Activated CD8-positive, alpha-beta T cell treated with anti-CD3 and anti-CD28 coated beads, Interleukin-2, amount 10 ng/mL, durations not matched to agents 7 days and 5 days (primary cell): ENCODE measurements around the gene OTUD5. TPM values are rescaled to one million over a fixed set of nuclear protein-coding genes. Genes with fewer than 3 reads are reported as not detected.
A peak's percentile ranks its signal among the peaks of the same experiment; 100 is the strongest.

ENCODE experiments used
- ATAC-seq: fragments of 150-1000 bp; cut with Tn5 transposase; one replicate; pipeline ENCODE4 v1.10.0; 2021; ENCODE audit warnings: moderate library complexity
- CTCF ChIA-PET: fragments of 350-600 bp; sonication (Branson Sonifier 250); formaldehyde crosslinking; loops from one replicate; lab custom pipeline; 2021; ENCODE audit warnings: antibody characterized with exemption; lab: Charles Lee
- POLR2A ChIA-PET: fragments of 350-600 bp; sonication (Branson Sonifier 250); formaldehyde crosslinking; loops from one replicate; lab custom pipeline; 2021; ENCODE audit warnings: antibody characterized with exemption; lab: Charles Lee
- DNase-seq: peaks from one replicate; pipeline ENCODE4 v3.0.0-alpha.2; 2020
- H3K27ac Mint-ChIP-seq: one replicate; pipeline ENCODE4 v1.8.0; 2021; ENCODE audit warnings: mild to moderate bottlenecking, mixed read lengths
- H3K27me3 Mint-ChIP-seq: one replicate; pipeline ENCODE4 v1.8.0; 2021; ENCODE audit warnings: low read depth, mixed read lengths
- H3K36me3 Mint-ChIP-seq: one replicate; pipeline ENCODE4 v1.8.0; 2021; ENCODE audit warnings: low read depth, mixed read lengths
- H3K4me1 Mint-ChIP-seq: one replicate; pipeline ENCODE4 v1.8.0; 2021; ENCODE audit warnings: low read depth, mixed read lengths
- H3K4me3 Mint-ChIP-seq: one replicate; pipeline ENCODE4 v1.8.0; 2021; ENCODE audit warnings: mild to moderate bottlenecking, mixed read lengths
- H3K9me3 Mint-ChIP-seq: one replicate; pipeline ENCODE4 v1.8.0; 2022; ENCODE audit warnings: mixed read lengths; ENCODE audit not compliant: insufficient read depth
- total RNA-seq, 2 experiments: library from RNA; stranded (reverse); gene quantifications; one replicate each; pipeline ENCODE4 v1.2.3, GENCODE V29; 2021

The OTUD5 gene
- total RNA-seq, 2 experiments from 2014 or later: 40.0 to 41.7 TPM

GRCh38 chrX:48909703-48910294, 47.6 kb downstream of the OTUD5 start:
- Mint-ChIP-seq H3K9me3 (no peaks in the 10 kb centered on the region), H3K4me3 (no peak overlapping the region), H3K27me3 (no peaks in the 10 kb centered on the region), H3K4me1 (peaks cover 36% of the 10 kb centered on the region), H3K36me3 (peaks cover 24% of the 10 kb centered on the region), H3K27ac (no peak overlapping the region)
- ATAC-seq (no peak), DNase-seq (no peak)
- CTCF ChIA-PET: interaction anchor here (1.9 kb wide), 1 partner anchor 261 kb away, joined by 6 read pairs; no protein-coding TSS in a partner anchor
- POLR2A ChIA-PET: interaction anchor here (1.1 kb wide), 1 partner anchor 48 kb away, joined by 4 read pairs; no protein-coding TSS in a partner anchor

DNA sequence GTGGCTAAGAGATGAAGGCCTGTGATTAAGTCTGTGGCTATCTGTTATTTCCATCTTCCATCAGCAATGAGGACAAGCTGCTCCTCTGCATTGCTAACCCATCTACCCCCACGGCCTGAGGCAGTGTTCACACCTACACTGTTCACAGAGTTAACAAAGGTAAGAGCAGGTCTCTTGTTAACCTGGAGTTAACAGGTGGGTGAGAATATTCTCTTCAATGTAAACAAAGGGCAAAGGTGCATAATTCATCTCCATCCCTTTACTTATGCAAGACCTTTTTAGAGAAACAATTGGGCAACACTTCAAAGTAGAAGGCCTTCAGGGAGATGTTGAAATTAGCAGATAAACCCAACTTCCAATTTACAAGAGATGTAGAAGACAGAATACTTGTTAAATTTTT, 48.8 kb downstream of the OTUD5 start:
- peaks cover 24% of the 10 kb centered on the region for H3K4me1 Mint-ChIP-seq
- ChIA-PET POLR2A (no interaction called here), CTCF (no interaction called here)
- no peak overlapping the region for H3K27ac Mint-ChIP-seq
- no peak overlapping the region for H3K4me3 Mint-ChIP-seq
- DNase-seq: no peak
- ATAC-seq: no peak
- no peaks in the 10 kb centered on the region for H3K9me3 Mint-ChIP-seq
- H3K36me3 Mint-ChIP-seq: peaks cover 17% of the 10 kb centered on the region
- H3K27me3 Mint-ChIP-seq: no peaks in the 10 kb centered on the region

GRCh38 chrX:48905090-48905790, 52.2 kb downstream of the OTUD5 start:
- ATAC-seq (no peak), DNase-seq (no peak)
- Mint-ChIP-seq H3K27me3 (no peaks in the 10 kb centered on the region), H3K4me3 (no peak overlapping the region), H3K27ac (no peak overlapping the region), H3K4me1 (peaks cover 2% of the 10 kb centered on the region), H3K36me3 (peaks cover 23% of the 10 kb centered on the region), H3K9me3 (no peaks in the 10 kb centered on the region)
- ChIA-PET CTCF (no interaction called here), POLR2A (no interaction called here)

GRCh38 chrX:48904626-48905025, 52.8 kb downstream of the OTUD5 start:
- no peaks in the 10 kb centered on the region for H3K27me3 Mint-ChIP-seq
- ATAC-seq (no peak), DNase-seq (no peak)
- ChIA-PET CTCF (interaction anchor here (1.0 kb wide), 1 partner anchor 13 kb away, joined by 4 read pairs; no protein-coding TSS in a partner anchor), POLR2A (no interaction called here)
- H3K4me3 Mint-ChIP-seq: no peak overlapping the region
- H3K27ac Mint-ChIP-seq: no peak overlapping the region
- H3K36me3 Mint-ChIP-seq: peaks cover 25% of the 10 kb centered on the region
- H3K4me1 Mint-ChIP-seq: peaks cover 2% of the 10 kb centered on the region
- no peaks in the 10 kb centered on the region for H3K9me3 Mint-ChIP-seq

DNA sequence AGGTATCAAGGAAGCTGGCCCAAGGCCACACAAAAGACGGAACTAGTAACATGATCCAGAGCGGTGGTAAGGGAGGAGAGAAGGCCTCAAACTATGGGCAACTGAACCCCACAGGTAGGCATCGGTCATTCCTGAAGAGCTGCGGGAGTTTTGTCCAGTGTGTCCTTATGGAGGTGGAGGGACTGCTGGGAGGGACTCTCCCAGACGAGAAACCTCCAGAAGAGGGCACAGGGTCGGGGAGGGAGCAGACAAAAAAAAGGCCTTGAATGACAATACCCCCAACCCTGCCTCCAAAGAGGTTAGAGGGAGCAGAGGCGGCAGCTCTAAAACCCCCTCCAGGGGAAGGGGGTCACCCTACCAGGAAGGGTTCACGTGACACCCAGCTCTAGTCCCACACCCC, 53.2 kb downstream of the OTUD5 start:
- ATAC-seq (no peak), DNase-seq (no peak)
- CTCF ChIA-PET: interaction anchor here (1.0 kb wide), 1 partner anchor 13 kb away, joined by 4 read pairs; no protein-coding TSS in a partner anchor
- Mint-ChIP-seq H3K36me3 (peaks cover 27% of the 10 kb centered on the region), H3K27ac (peak overlapping the region; percentile 20), H3K4me1 (peaks cover 2% of the 10 kb centered on the region), H3K9me3 (no peaks in the 10 kb centered on the region), H3K27me3 (no peaks in the 10 kb centered on the region), H3K4me3 (no peak overlapping the region)
- POLR2A ChIA-PET: interaction anchor here (1.8 kb wide), 1 partner anchor 8 kb away, joined by 11 read pairs; the partner anchor contains the start of gene SLC35A2

DNA sequence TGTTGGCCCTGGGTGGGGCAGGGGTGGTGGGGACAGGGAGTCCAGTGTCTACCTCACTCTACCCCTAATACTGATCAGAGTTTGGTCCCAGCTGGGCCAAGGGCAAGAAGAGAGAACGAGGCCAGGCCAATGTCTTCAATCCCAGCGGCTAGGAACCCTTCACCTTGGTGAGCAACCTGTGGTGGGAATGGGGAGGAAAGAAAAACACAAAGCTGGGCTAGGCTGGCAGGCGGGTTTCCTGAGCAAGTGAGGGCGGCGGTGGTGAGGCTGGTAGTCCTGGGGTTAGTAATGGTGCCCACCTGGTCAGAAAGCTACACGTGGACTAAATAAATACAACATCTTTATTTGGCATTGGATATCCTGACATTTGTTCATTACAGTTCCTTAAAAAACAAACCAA, 54.1 kb downstream of the OTUD5 start:
- CTCF ChIA-PET: no interaction called here
- POLR2A ChIA-PET: interaction anchor here (1.8 kb wide), 1 partner anchor 9 kb away, joined by 11 read pairs; the partner anchor contains the start of gene SLC35A2
- H3K27me3 Mint-ChIP-seq: no peaks in the 10 kb centered on the region
- peaks cover 26% of the 10 kb centered on the region for H3K36me3 Mint-ChIP-seq
- no peak overlapping the region for H3K4me3 Mint-ChIP-seq
- peaks cover 3% of the 10 kb centered on the region for H3K4me1 Mint-ChIP-seq
- H3K9me3 Mint-ChIP-seq: no peaks in the 10 kb centered on the region
- DNase-seq (no peak), ATAC-seq (no peak)
- H3K27ac Mint-ChIP-seq: no peak overlapping the region

DNA sequence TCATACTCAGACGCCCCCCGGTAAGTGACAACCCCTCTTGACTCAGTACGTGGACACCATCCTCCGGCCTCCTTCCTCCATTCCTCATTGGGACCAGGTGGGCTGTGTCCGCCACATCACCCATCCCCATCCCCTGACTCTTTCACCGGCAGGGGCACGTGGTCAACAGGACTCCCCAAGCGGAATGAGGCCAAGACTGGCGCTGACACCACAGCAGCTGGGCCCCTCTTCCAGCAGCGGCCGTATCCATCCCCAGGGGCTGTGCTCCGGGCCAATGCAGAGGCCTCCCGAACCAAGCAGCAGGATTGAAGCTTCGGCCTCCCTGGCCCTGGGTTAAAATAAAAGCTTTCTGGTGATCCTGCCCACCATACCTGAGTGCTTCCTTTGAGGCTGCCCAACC, 54.6 kb downstream of the OTUD5 start:
- peaks cover 28% of the 10 kb centered on the region for H3K36me3 Mint-ChIP-seq
- DNase-seq (no peak), ATAC-seq (no peak)
- H3K4me3 Mint-ChIP-seq: no peak overlapping the region
- ChIA-PET POLR2A (interaction anchor here (1.8 kb wide), 1 partner anchor 9 kb away, joined by 11 read pairs; the partner anchor contains the start of gene SLC35A2), CTCF (no interaction called here)
- no peaks in the 10 kb centered on the region for H3K27me3 Mint-ChIP-seq
- H3K4me1 Mint-ChIP-seq: peaks cover 3% of the 10 kb centered on the region
- H3K27ac Mint-ChIP-seq: no peak overlapping the region
- H3K9me3 Mint-ChIP-seq: no peaks in the 10 kb centered on the region

DNA sequence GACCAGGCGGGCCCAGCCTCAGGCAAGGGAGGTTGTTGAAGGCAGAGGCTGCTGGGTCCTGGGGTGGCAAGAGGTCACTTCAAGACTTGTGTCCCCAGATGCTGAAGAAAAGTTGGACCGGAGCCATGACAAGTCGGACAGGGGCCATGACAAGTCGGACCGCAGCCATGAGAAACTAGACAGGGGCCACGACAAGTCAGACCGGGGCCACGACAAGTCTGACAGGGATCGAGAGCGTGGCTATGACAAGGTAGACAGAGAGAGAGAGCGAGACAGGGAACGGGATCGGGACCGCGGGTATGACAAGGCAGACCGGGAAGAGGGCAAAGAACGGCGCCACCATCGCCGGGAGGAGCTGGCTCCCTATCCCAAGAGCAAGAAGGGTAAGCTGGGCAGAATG, 55.3 kb downstream of the OTUD5 start:
- DNase-seq: no peak
- H3K27ac Mint-ChIP-seq: no peak overlapping the region
- H3K9me3 Mint-ChIP-seq: no peaks in the 10 kb centered on the region
- no peak overlapping the region for H3K4me3 Mint-ChIP-seq
- ChIA-PET POLR2A (no interaction called here), CTCF (no interaction called here)
- H3K36me3 Mint-ChIP-seq: peaks cover 28% of the 10 kb centered on the region
- ATAC-seq: no peak
- H3K27me3 Mint-ChIP-seq: no peaks in the 10 kb centered on the region
- H3K4me1 Mint-ChIP-seq: peaks cover 3% of the 10 kb centered on the region

DNA sequence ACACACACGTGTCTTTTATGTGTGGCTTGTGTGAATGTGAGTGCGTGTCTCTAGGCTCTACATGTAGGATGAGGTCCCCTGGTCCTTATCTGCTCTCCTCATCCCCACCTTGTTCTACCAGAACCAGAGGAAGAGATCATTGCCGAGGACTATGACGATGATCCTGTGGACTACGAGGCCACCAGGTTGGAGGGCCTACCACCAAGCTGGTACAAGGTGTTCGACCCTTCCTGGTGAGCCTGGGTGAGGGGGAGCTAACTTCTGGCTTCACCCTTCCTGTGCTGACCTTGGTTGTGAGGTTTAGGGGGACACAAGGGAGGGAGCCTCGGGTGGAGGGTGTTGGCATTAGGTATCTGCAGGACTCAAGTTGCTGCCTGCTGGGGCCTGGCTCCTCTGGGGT, 56.3 kb downstream of the OTUD5 start:
- no peak overlapping the region for H3K4me3 Mint-ChIP-seq
- peaks cover 11% of the 10 kb centered on the region for H3K4me1 Mint-ChIP-seq
- ATAC-seq (no peak), DNase-seq (no peak)
- no peaks in the 10 kb centered on the region for H3K9me3 Mint-ChIP-seq
- no peak overlapping the region for H3K27ac Mint-ChIP-seq
- POLR2A ChIA-PET: interaction anchor here (0.6 kb wide), 2 partner anchors 15 to 101 kb away, joined by 3 read pairs; partner anchors contain the start of gene GRIPAP1
- peaks cover 28% of the 10 kb centered on the region for H3K36me3 Mint-ChIP-seq
- CTCF ChIA-PET: no interaction called here
- no peaks in the 10 kb centered on the region for H3K27me3 Mint-ChIP-seq

DNA sequence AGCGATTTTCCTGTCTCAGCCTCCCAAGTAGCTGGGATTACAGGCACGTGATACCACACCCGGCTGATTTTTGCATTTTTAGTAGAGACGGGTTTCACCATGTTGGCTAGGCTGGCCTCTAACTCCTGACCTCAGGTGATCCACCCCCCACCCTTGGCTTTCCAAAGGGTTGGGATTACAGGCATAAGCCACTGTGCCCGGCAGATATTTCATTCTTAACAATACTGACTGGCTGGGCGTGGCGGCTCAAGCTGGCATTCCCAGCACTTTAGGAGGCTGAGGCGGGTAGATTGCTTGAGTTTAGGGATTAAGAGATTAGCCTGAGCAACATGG, 58.4 kb downstream of the OTUD5 start:
- POLR2A ChIA-PET: interaction anchor here (2.6 kb wide), 1 partner anchor 39 kb away, joined by 14 read pairs; no protein-coding TSS in a partner anchor
- peaks cover 17% of the 10 kb centered on the region for H3K4me1 Mint-ChIP-seq
- H3K27ac Mint-ChIP-seq: no peak overlapping the region
- no peak for DNase-seq
- peak overlapping the region; percentile 80 for H3K4me3 Mint-ChIP-seq
- ATAC-seq: no peak
- CTCF ChIA-PET: interaction anchor here (2.4 kb wide), 1 partner anchor 251 kb away, joined by 8 read pairs; no protein-coding TSS in a partner anchor
- no peaks in the 10 kb centered on the region for H3K27me3 Mint-ChIP-seq
- peaks cover 34% of the 10 kb centered on the region for H3K36me3 Mint-ChIP-seq
- no peaks in the 10 kb centered on the region for H3K9me3 Mint-ChIP-seq

DNA sequence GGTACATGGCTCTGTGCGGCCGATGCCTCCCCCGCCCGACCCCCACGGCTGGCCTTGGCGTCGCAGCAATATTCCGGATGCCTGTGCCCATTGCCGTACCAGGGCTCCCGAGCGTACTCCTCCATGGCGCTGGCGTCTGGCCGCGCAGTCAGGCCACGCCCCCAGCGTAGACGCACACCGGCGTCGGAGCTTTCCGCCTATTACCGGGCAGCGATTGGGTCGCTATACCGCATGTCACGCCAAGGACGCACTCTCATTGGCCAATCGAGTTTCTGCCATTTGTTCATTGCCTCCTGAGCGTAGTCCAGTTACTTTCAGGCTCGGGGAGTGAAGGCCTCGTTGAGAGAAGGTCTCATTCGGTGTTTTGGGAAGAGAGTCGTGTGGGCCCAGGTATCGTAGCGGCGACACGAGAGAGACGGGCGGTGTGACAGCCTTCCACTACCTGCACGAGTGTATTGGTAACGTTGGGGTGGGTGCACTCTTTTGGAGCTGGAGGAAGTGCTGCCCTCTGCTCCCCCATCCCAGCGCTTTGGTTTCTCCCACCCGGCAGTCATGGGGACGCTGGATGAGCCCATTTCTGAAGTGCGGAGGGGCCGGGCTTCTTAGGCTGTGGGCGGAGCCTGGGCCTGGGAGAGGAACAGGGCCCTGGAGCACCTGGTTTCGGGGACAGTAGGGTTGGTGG, 59.6 kb downstream of the OTUD5 start, which contains the start of the genes PQBP1 and TIMM17B:
TSS of gene PQBP1 (plus strand) at position 306 of the 682 bp plus-strand sequence. CDS start 580 bp downstream, outside the sequence.
TSS of gene TIMM17B (minus strand) at position 144 of the 682 bp plus-strand sequence. CDS start at position 125, 19 bp downstream.
- ATAC-seq: peak; percentile 95
- Mint-ChIP-seq H3K4me1 (peaks cover 17% of the 10 kb centered on the region), H3K27ac (peak within 1 kb of the TSS; percentile 99)

More for the DNA sequence above, 59.6 kb downstream of the OTUD5 start, which contains the start of the genes PQBP1 and TIMM17B:
- Mint-ChIP-seq H3K4me3 (peak within 1 kb of the TSS; percentile 80), H3K9me3 (no peaks in the 10 kb centered on the region), H3K27me3 (no peaks in the 10 kb centered on the region), H3K36me3 (peaks cover 27% of the 10 kb centered on the region)
- ChIA-PET CTCF (interaction anchor here (0.7 to 2.4 kb wide), 9 partner anchors 18 to 295 kb away, joined by 3 to 8 read pairs (median 3); no protein-coding TSS in a partner anchor), POLR2A (interaction anchor here (0.6 to 2.6 kb wide), 10 partner anchors 9 to 271 kb away, joined by 3 to 14 read pairs (median 4); partner anchors contain the start of genes SLC35A2 and WAS)
- peak; percentile 92 for DNase-seq
